Kidney epithelial cell (primary cell): ENCODE measurements around the gene NTSR2. TPM values are rescaled to one million over a fixed set of nuclear protein-coding genes. Genes with fewer than 3 reads are reported as not detected.

Source experiments
- DNase-seq: peaks from one replicate; pipeline ENCODE4 v3.0.0-alpha.2; 2010; ENCODE audit warnings: low read depth
- H3K27me3 ChIP-seq: 2 replicates; pipeline ENCODE4 v1.6.0; 2011; ENCODE audit warnings: low read length; ENCODE audit not compliant: control insufficient read depth, insufficient read depth
- H3K36me3 ChIP-seq: 2 replicates; pipeline ENCODE4 v1.5.1; 2011; ENCODE audit warnings: low read length; ENCODE audit not compliant: control insufficient read depth, insufficient read depth
- H3K4me3 ChIP-seq: 2 replicates; pipeline ENCODE4 v1.5.1; 2011; ENCODE audit warnings: low read depth, mild to moderate bottlenecking, control low read depth, low read length
- total RNA-seq: library from RNA; depleted of rRNA; stranded (reverse); fragments of >200 nt; gene quantifications from 2 replicates; pipeline ENCODE4 v1.2.3, GENCODE V29; 2015
- TF ChIP-seq, protein P1 (sequence below): IDR thresholded peaks from 2 replicates; pipeline ENCODE4 v1.5.1; 2011; ENCODE audit warnings: mild to moderate bottlenecking, moderate library complexity, low read length, control low read depth, inconsistent platforms; ENCODE audit not compliant: insufficient read depth, poor library complexity, severe bottlenecking

The NTSR2 gene
- total RNA-seq, 1 donor from 2014 or later: not detected

DNA sequence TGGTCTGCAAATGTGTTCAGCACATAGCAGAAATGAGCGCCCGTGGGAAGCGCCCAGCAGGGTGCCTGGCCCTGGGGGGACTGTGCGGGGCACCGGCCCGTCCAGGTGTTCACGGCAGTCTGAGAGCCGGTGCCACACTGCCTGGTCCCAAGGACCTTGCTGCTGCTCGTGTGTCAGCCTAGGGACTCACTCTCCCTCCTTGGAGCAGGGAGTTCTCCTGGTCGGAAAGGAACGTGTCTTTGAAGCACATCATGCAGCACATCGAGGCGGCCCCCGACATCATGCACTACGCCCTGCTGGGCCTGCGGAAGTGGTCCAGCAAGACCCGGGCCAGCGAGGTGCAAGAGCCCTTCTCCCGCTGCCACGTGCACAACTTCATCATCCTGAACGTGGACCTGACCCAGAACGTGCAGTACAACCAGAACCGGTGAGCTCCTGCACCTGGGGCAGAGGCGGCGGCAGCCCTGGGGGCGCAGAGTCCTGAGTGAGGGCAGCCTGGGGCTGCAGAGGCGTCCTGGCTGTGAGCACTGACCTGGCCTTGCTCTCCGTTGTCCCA lies 36.0 kb downstream of the NTSR2 start:
- TF ChIP-seq, protein P1, sequence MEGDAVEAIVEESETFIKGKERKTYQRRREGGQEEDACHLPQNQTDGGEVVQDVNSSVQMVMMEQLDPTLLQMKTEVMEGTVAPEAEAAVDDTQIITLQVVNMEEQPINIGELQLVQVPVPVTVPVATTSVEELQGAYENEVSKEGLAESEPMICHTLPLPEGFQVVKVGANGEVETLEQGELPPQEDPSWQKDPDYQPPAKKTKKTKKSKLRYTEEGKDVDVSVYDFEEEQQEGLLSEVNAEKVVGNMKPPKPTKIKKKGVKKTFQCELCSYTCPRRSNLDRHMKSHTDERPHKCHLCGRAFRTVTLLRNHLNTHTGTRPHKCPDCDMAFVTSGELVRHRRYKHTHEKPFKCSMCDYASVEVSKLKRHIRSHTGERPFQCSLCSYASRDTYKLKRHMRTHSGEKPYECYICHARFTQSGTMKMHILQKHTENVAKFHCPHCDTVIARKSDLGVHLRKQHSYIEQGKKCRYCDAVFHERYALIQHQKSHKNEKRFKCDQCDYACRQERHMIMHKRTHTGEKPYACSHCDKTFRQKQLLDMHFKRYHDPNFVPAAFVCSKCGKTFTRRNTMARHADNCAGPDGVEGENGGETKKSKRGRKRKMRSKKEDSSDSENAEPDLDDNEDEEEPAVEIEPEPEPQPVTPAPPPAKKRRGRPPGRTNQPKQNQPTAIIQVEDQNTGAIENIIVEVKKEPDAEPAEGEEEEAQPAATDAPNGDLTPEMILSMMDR: no peak
- DNase-seq: no peak
- H3K36me3 ChIP-seq: no peaks in the 10 kb centered on the region
- H3K4me3 ChIP-seq: no peak overlapping the region
- H3K27me3 ChIP-seq: peaks cover 6% of the 10 kb centered on the region

DNA sequence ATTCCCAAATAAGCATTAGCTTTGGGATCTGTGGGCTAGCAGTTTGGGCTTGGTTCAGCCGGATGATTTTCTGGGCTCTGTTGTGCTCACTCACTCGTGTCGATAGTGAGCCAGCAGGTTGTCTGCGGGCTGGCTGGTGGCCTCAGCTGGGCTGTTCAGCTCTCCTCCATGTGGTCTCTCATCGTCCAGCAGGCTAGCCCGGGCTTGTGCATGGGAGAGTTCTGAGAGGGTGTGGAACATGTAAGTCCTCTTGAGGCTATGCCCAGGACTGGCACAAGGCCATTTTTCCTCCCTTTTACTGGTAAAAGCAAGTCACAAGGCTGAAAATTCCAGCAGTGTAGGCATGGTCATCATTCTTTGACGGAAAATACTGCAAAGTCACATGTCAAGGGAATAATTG lies 38.5 kb downstream of the NTSR2 start:
- H3K4me3 ChIP-seq: no peak overlapping the region
- H3K36me3 ChIP-seq: no peaks in the 10 kb centered on the region
- DNase-seq: no peak
- TF ChIP-seq, protein P1: no peak
- peaks cover 6% of the 10 kb centered on the region for H3K27me3 ChIP-seq

DNA sequence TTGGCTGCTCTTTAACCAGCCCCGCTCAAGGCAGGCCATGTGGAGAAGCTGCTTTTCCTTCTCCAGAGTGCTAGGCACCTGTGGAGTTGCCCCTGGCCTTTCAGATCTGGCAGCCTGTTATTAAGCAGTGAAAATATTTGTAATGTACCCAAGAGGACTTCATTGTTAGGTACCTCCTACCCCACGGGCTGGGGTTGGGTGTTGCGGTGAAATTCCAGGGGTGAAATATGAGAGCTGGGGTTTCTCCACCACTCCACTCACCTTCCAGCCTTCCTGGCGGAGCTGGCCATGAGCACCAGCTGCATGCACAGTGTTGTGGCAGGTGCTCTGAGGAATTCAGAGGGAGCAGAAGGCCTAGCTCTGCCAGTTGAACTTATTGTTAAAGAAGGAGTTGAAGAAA lies 39.1 kb downstream of the NTSR2 start:
- Histone ChIP-seq H3K27me3 (peaks cover 6% of the 10 kb centered on the region), H3K36me3 (no peaks in the 10 kb centered on the region), H3K4me3 (no peak overlapping the region)
- TF ChIP-seq, protein P1: no peak
- DNase-seq: no peak

DNA sequence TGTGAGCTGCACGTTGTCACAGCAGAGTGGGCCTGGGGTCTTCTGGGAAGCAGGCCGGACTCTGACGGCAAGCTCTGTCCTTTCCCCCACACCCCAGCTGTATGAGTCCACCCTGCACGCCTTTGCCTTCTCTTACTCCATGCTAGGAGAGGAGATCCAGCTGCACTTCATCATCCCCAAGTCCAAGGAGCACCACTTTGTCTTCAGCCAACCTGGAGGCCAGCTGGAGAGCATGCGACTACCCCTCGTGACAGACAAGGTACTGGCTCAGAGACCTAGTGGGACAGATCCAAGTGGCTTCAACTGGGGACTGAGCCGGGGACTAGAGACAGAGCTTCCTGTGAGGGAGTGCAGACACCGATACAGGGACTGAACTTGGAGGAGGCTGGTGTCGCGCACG lies 40.1 kb downstream of the NTSR2 start:
- DNase-seq: no peak
- peaks cover 3% of the 10 kb centered on the region for H3K27me3 ChIP-seq
- TF ChIP-seq, protein P1: no peak
- H3K36me3 ChIP-seq: no peaks in the 10 kb centered on the region
- H3K4me3 ChIP-seq: no peak overlapping the region

DNA sequence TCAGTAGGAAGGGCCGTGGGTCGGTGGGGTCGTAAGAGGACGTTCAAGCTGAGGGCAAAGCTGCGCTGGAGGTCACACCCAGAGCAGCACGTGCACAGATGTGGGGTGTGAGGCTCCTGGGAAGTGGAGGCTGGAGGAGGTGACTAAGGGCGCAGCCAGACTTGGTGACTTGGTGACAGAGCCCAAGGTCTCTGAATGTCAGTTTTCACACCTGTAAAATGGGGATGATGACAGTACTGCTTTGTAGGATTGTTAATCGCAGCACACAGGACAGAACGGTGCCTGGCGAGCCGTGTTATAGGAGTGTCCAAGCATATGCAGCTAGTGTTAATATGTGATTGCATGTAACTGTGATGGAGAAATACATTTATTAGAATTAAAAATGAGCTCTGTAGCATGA lies 40.8 kb downstream of the NTSR2 start:
- no peak for DNase-seq
- Histone ChIP-seq H3K4me3 (no peak overlapping the region), H3K36me3 (no peaks in the 10 kb centered on the region), H3K27me3 (peaks cover 3% of the 10 kb centered on the region)
- TF ChIP-seq, protein P1: no peak

DNA sequence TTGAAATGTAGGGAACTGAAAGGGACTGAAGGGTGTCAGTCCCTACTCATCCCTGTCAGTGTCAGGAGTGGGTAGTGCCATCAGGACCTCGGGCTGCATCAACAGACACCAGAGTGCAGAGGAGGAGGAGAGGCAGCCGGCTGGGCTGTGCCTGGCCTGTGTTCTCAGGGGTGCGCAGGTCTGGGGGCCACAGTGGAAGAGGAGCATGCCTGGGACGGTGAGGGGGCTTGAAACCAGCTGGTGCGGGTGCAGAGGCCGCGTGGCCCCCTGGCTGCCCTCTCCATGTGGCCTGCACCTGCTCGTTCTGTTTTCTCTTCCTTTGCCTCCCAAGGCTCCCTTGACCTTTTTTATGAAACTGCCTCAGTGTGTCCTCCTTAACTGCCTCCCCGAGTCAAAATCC lies 41.3 kb downstream of the NTSR2 start:
- H3K27me3 ChIP-seq: peaks cover 3% of the 10 kb centered on the region
- no peak overlapping the region for H3K4me3 ChIP-seq
- TF ChIP-seq, protein P1: no peak
- no peak for DNase-seq
- H3K36me3 ChIP-seq: no peaks in the 10 kb centered on the region
